Smooth muscle cell of the coronary artery (primary cell): ENCODE results near the gene RPL37A. TPM values are rescaled to one million over a fixed set of nuclear protein-coding genes. Genes with fewer than 3 reads are reported as not detected.

Experiments
- total RNA-seq: library from RNA; depleted of rRNA; stranded (reverse); fragments of >200 nt; gene quantifications from 2 replicates; pipeline ENCODE4 v1.2.3, GENCODE V29; 2014; ENCODE audit warnings: low replicate concordance

RPL37A gene
- 4,741 and 4,838 TPM in 2 replicates for total RNA-seq

DNA sequence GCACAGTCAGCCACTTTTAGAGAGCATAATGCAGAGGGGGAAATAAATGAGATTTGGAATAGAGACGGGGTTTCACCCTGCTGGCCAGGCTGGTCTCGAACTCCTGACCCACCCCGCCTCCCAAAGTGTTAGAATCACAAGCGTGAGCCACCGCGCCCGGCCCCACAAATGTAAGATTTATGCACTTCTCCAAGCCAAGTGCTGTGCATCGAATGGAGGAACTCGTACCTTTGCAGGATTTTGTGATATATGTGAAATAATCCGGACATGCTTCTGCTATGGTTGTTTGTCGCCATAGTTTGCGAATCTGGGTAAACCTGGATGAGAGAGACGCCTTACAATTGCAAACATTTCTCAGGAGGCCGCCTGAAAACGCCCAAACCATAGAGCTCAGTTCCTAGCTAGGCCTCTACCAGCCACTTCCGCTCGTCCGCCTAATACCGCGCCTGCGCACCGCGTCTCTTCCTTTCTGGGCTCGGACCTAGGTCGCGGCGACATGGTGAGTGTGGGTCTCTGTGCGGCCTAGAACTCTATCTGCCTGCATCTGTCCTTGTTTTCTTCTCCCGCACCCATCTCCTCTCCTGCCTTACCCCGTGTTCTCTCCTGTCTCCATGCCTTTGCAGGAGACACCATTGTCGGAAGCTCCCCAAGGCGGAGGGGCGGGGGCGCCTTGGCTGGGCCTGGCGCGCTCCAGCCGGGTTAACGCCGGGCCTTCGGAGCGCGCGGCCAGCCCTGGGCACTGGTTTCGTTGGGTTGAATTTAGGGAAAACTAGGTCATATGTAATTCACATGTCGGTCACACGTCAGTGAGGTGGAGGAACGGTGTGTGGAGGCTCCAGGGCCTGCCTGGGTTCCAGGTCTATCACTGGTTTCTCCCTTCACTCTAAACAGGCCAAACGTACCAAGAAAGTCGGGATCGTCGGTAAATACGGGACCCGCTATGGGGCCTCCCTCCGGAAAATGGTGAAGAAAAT, at the start of gene RPL37A:
Gene RPL37A, plus strand, starts transcription at position 466 of the 974 bp plus-strand sequence. Its CDS starts 31 bp downstream, at position 497.

Other genes starting within 250 kb of the RPL37A start
- 0.12 and 2.9 TPM in 2 replicates for gene MARCHF4, start 126.4 kb upstream of the RPL37A start, total RNA-seq
- 9.0 and 10.7 TPM in 2 replicates for gene SMARCAL1, start 86.4 kb upstream of the RPL37A start, total RNA-seq
- 42.0 and 195 TPM in 2 replicates for gene IGFBP2, start 134.6 kb downstream of the RPL37A start, total RNA-seq
- 68.3 and 246 TPM in 2 replicates for gene IGFBP5, start 196.7 kb downstream of the RPL37A start, total RNA-seq